Tibial nerve (tissue), 4 donors: Measurements from ENCODE around the gene COMMD7. TPM values are rescaled to one million over a fixed set of nuclear protein-coding genes. Genes with fewer than 3 reads are reported as not detected.
A peak's percentile ranks its signal among the peaks of the same experiment; 100 is the strongest.

ENCODE experiments used
- DNase-seq, 2 donors: peaks; one replicate each; pipeline ENCODE4 v3.0.0-alpha.2; 2019; ENCODE audit warnings: low spot score in 2 of 2
- H3K27ac ChIP-seq, 4 donors: fragments of 200-600 bp; sonication (generic) in 3 of 4; one replicate each; pipeline ENCODE4 v1.5.1; 2017 to 2019; ENCODE audit warnings: mild to moderate bottlenecking in 1 of 4
- H3K27me3 ChIP-seq, 2 donors: fragments of 200-600 bp; sonication (generic) in 1 of 2; one replicate each; pipeline versions ENCODE4 v1.5.1 to v1.6.0; 2017 to 2019
- H3K36me3 ChIP-seq, 3 donors: fragments of 200-600 bp; sonication (generic); one replicate each; pipeline ENCODE4 v1.5.1; 2018 to 2019
- H3K4me1 ChIP-seq, 4 donors: fragments of 200-600 bp; sonication (generic) in 3 of 4; one replicate each; pipeline ENCODE4 v1.5.1; 2017 to 2019
- H3K4me3 ChIP-seq, 4 donors: fragments of 200-600 bp; sonication (generic) in 3 of 4; one replicate each; pipeline ENCODE4 v1.5.1; 2017 to 2019; ENCODE audit warnings: mild to moderate bottlenecking in 1 of 4, moderate library complexity in 1 of 4
- H3K9me3 ChIP-seq, 4 donors: fragments of 200-600 bp; sonication (generic) in 3 of 4; one replicate each; pipeline ENCODE4 v1.5.1; 2017 to 2019
- CTCF ChIP-seq, 5 experiments: fragments of 200-600 bp in 3 of 5; fragments of 450-650 bp in 2 of 5; sonication (generic) in 3 of 5; IDR thresholded peaks; one replicate each; pipeline ENCODE4 v1.5.1; 2016 to 2019; ENCODE audit warnings: antibody characterized with exemption in 5 of 5, mild to moderate bottlenecking in 3 of 5, moderate library complexity in 2 of 5
- EP300 ChIP-seq, 2 donors: sonication (generic); formaldehyde crosslinking; IDR thresholded peaks; one replicate each; pipeline ENCODE4 v1.6.1; 2017; ENCODE audit warnings: antibody characterized with exemption in 2 of 2, mild to moderate bottlenecking in 1 of 2
- POLR2A ChIP-seq, 2 donors: fragments of 450-650 bp; IDR thresholded peaks; one replicate each; pipeline ENCODE4 v1.6.1; 2017; ENCODE audit warnings: antibody characterized with exemption in 2 of 2, mild to moderate bottlenecking in 2 of 2, moderate library complexity in 2 of 2
- WGBS, 2 donors: methylation state at CpG; one replicate each; pipeline ENCODE4 v1.1.5; 2018; 5-methylcytosine and 5-hydroxymethylcytosine counted together
- total RNA-seq, 4 donors: library from RNA; depleted of rRNA; stranded (reverse); fragments of >200 nt; gene quantifications; one replicate each; pipeline ENCODE4 v1.1.0, GENCODE V29; 2016

COMMD7 gene
- total RNA-seq, result 10 to 100 TPM; 14.1 to 33.2 (median 17.8) TPM

DNA sequence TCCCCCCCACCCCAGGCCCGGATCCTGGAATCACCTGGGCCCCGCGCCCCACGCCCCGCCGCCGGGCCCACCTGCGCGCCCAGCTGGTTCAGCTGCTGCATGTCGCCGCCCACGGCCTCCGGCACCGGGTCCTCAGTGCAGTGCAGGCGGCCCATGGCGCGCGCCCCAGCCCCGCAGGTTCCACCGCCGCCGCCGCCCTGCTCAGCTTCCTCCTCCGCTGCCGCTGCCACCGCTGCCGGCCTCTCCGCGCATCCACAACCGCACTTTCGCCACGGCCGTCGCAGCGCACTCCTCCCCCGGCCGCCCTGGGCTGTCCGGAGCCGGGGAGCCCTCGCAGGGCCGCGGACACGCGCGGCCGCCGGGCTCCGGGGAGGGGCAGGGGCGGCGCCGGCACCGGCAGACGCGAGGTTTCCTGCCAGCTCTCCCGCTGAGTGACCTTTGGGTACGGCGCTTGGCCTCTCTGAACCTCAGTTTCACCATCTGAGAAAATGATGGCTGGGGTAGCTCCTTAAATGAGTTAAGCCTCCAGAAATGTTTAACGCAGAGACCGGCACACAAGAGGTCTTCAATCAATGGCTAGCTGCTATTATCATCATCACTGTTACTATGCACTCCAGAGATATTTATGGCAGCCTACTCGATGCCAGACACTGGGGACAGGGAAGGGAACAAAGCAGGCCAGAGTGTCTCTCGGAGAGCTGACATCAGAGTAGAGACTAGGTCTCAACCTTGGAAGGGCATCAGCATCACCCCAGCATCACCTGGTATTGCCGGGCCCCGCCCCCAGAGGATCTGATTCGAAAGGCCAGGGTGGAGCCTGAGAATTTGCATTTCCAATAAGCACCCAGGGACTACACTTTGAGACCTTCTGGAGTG lies at the start of gene COMMD7:
Gene COMMD7, minus strand, starts transcription at position 231 of the 876 bp plus-strand sequence. Its CDS starts 76 bp downstream, at position 155.
- Histone ChIP-seq H3K9me3 (no peaks in the 10 kb centered on the region), H3K4me3 (peak within 1 kb of the TSS; percentile 69 to 87 (median 76)), H3K27me3 (no peaks in the 10 kb centered on the region), H3K36me3 (no peaks in the 10 kb centered on the region), H3K4me1 (peaks cover 0 to 30% (median 2%) of the 10 kb centered on the region in 4 donors), H3K27ac (peak within 1 kb of the TSS; percentile 61 to 91 (median 85))
- peak in 1 of 2 donors; percentile 30 for DNase-seq
- no peak for TF ChIP-seq CTCF (IDR thresholded peaks at IDR 0.05)
- no peak for TF ChIP-seq EP300 (IDR thresholded peaks at IDR 0.05)
- no peak for TF ChIP-seq POLR2A (IDR thresholded peaks at IDR 0.05)
- WGBS, 2 donors, result 1 to 2% methylated on average over 41 to 50 of the region's 64 CpGs

- H3K27ac ChIP-seq, result peak overlapping the region in 3 of 4 donors; percentile 17 to 42 (median 40)
- H3K36me3 ChIP-seq, result peaks cover 0 to 23% (median 0%) of the 10 kb centered on the region in 3 donors
- peaks cover 0 to 22% (median 7%) of the 10 kb centered on the region in 4 donors for H3K4me1 ChIP-seq
- no peaks in the 10 kb centered on the region for H3K9me3 ChIP-seq
- WGBS, 2 donors, result 60 to 64% methylated on average over 13 of the region's 13 CpGs
- H3K27me3 ChIP-seq, result no peaks in the 10 kb centered on the region
- no peak for TF ChIP-seq CTCF (IDR thresholded peaks at IDR 0.05)
- no peak for TF ChIP-seq EP300 (IDR thresholded peaks at IDR 0.05)
- no peak for TF ChIP-seq POLR2A (IDR thresholded peaks at IDR 0.05)
- DNase-seq, result no peak
- no peak overlapping the region for H3K4me3 ChIP-seq
Observed at GRCh38 chr20:32792731-32793458, 49.6 kb upstream of the COMMD7 start.

DNA sequence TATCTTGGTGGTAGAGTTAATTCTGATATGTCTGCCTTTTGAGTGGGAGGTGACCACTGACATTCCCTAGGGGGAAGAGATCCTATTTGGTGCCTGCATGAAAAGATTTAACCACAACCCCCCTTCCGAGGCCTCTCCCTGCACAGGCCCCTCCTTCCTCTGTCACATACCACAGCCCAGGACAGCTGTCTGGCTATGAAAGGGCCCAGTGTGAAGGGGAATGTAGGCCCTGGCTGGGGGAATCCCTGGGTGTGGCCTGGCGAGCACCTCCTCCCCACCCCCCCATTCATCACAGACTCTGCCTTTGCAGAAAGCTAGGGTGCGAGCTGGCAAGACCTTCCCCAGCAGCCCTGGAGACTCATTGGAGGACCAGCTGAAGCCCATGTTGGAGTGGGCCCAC lies 49.0 kb upstream of the COMMD7 start:
- Histone ChIP-seq H3K4me3 (no peak overlapping the region), H3K36me3 (peaks cover 0 to 23% (median 0%) of the 10 kb centered on the region in 3 donors), H3K27ac (peak overlapping the region in 3 of 4 donors; percentile 17 to 42 (median 40)), H3K9me3 (no peaks in the 10 kb centered on the region), H3K27me3 (no peaks in the 10 kb centered on the region), H3K4me1 (peaks cover 0 to 22% (median 7%) of the 10 kb centered on the region in 4 donors)
- no peak for DNase-seq
- 31 to 49% methylated on average over 2 to 3 of the region's 3 CpGs for WGBS, 2 donors
- no peak for TF ChIP-seq CTCF (IDR thresholded peaks at IDR 0.05)
- no peak for TF ChIP-seq POLR2A (IDR thresholded peaks at IDR 0.05)
- no peak for TF ChIP-seq EP300 (IDR thresholded peaks at IDR 0.05)

- H3K27me3 ChIP-seq, result no peaks in the 10 kb centered on the region
- 80 to 89% methylated on average over 3 of the region's 3 CpGs for WGBS, 2 donors
- TF ChIP-seq POLR2A (IDR thresholded peaks at IDR 0.05) (no peak), EP300 (IDR thresholded peaks at IDR 0.05) (no peak), CTCF (IDR thresholded peaks at IDR 0.05) (no peak)
Observed at GRCh38 chr20:32790751-32791057, 47.4 kb upstream of the COMMD7 start.

More at GRCh38 chr20:32790751-32791057, 47.4 kb upstream of the COMMD7 start:
- Histone ChIP-seq H3K27ac (no peak overlapping the region), H3K4me1 (peaks cover 0 to 22% (median 7%) of the 10 kb centered on the region in 4 donors), H3K4me3 (no peak overlapping the region), H3K9me3 (no peaks in the 10 kb centered on the region), H3K36me3 (peaks cover 0 to 33% (median 0%) of the 10 kb centered on the region in 3 donors)
- DNase-seq, result no peak
